ENCODE measurements around the gene DRG2. TPM values are rescaled to one million over a fixed set of nuclear protein-coding genes. Genes with fewer than 3 reads are reported as not detected.

DRG2 gene
- total and polyA plus RNA-seq, 4 donors: 28.6 to 41.3 (median 35.6) TPM

DNA sequence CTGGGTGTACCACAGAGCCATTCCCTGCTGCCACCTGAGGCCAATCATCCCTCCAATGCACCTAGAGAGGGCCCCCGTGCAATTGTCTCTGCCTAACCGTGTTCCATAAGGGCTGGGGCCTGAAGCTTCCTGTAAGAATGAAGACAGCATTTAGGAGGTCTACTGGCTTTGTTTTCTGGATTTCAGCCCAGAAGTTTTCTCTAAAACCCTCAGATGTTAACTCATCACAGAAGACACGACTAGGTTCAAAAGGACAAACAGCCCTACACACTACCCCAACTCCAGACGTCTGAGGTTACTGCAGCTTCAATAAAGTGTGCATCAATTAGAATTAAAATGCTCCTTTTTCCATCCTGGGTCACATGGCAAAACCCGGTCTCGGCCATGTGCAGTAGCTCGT, 10.8 kb upstream of the DRG2 start:
- Histone ChIP-seq H3K4me1 (ENCODE audit: control insufficient read depth in 5 of 5, insufficient read depth in 5 of 5, low read length in 5 of 5) (peaks cover 0 to 6% (median 0%) of the 10 kb centered on the region in 5 donors), H3K9me3 (ENCODE audit: control insufficient read depth in 4 of 4, insufficient read depth in 3 of 4, low read length in 3 of 4) (no peaks in the 10 kb centered on the region), H3K36me3 (ENCODE audit: control insufficient read depth in 4 of 4, insufficient read depth in 4 of 4, low read length in 4 of 4) (no peaks in the 10 kb centered on the region), H3K27ac (ENCODE audit: low read depth in 1 of 2, low read length in 1 of 2) (no peak overlapping the region), H3K9ac (ENCODE audit: insufficient read depth in 1 of 2, low read length in 2 of 2) (no peak overlapping the region), H3K4me3 (no peak overlapping the region), H3K27me3 (ENCODE audit: control insufficient read depth in 3 of 3, insufficient read depth in 3 of 3, low read length in 2 of 3) (no peaks in the 10 kb centered on the region)
- no peak for ATAC-seq (ENCODE audit: insufficient read depth, low FRiP score)
- WGBS, 2 donors: 73 to 81% methylated on average over 7 of the region's 7 CpGs
- TF ChIP-seq, protein P1, sequence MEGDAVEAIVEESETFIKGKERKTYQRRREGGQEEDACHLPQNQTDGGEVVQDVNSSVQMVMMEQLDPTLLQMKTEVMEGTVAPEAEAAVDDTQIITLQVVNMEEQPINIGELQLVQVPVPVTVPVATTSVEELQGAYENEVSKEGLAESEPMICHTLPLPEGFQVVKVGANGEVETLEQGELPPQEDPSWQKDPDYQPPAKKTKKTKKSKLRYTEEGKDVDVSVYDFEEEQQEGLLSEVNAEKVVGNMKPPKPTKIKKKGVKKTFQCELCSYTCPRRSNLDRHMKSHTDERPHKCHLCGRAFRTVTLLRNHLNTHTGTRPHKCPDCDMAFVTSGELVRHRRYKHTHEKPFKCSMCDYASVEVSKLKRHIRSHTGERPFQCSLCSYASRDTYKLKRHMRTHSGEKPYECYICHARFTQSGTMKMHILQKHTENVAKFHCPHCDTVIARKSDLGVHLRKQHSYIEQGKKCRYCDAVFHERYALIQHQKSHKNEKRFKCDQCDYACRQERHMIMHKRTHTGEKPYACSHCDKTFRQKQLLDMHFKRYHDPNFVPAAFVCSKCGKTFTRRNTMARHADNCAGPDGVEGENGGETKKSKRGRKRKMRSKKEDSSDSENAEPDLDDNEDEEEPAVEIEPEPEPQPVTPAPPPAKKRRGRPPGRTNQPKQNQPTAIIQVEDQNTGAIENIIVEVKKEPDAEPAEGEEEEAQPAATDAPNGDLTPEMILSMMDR (IDR thresholded peaks at IDR 0.05; ENCODE audit: control extremely low read depth, extremely low read depth): no peak
- DNase-seq: peak in 2 of 3 donors; percentile 59 to 73

DNA sequence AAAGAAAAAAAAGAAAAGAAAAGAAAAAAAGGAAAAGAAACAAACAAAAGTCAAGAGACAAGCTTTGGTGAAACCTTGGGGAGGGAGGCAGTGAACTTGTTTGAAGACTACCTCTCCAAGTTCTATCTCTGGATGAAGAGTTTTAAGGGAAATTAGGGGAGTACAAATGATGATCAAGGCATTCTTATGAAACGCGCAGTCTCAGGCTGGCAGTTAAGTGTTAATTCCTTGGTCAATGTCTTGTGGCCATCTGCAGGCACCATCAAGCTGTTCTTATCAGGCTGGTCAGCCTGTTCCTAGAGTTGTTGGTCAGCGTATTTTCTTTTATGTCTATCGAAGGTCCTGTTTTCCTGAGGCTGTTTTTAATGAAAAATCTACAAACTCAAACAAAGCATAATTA, 8.2 kb upstream of the DRG2 start:
- TF ChIP-seq, protein P1 (IDR thresholded peaks at IDR 0.05; ENCODE audit: control extremely low read depth, extremely low read depth): no peak
- Histone ChIP-seq H3K9me3 (ENCODE audit: control insufficient read depth in 4 of 4, insufficient read depth in 3 of 4, low read length in 3 of 4) (no peaks in the 10 kb centered on the region), H3K4me1 (ENCODE audit: control insufficient read depth in 5 of 5, insufficient read depth in 5 of 5, low read length in 5 of 5) (peaks cover 0 to 6% (median 0%) of the 10 kb centered on the region in 5 donors), H3K4me3 (no peak overlapping the region), H3K27me3 (ENCODE audit: control insufficient read depth in 3 of 3, insufficient read depth in 3 of 3, low read length in 2 of 3) (no peaks in the 10 kb centered on the region), H3K9ac (ENCODE audit: insufficient read depth in 1 of 2, low read length in 2 of 2) (no peak overlapping the region), H3K27ac (ENCODE audit: low read depth in 1 of 2, low read length in 1 of 2) (no peak overlapping the region), H3K36me3 (ENCODE audit: control insufficient read depth in 4 of 4, insufficient read depth in 4 of 4, low read length in 4 of 4) (no peaks in the 10 kb centered on the region)
- DNase-seq (no peak), ATAC-seq (ENCODE audit: insufficient read depth, low FRiP score) (no peak)
- WGBS, 2 donors: 72 to 80% methylated on average over 4 of the region's 4 CpGs

DNA sequence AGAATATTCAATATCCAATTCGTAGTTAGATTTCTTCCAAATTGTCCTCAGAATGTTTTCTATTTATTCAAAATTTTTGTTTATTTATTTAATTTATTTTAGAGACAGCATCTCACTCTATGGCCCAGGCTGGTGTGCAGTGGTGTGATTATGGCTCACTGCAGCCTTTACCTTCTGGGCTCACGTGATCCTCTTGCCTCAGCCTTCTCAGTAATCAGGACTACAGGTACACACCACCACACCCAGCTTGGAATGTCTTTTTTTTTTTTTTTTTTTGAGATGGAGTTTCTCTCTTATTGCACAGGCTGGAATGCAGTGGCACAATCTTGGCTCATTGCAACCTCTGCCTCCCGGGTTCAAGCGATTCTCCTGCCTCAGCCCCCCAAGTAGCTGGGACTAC, 3.5 kb upstream of the DRG2 start:
- no peak for DNase-seq
- H3K36me3 ChIP-seq (ENCODE audit: control insufficient read depth in 4 of 4, insufficient read depth in 4 of 4, low read length in 4 of 4): no peaks in the 10 kb centered on the region
- ATAC-seq (ENCODE audit: insufficient read depth, low FRiP score): no peak
- H3K4me1 ChIP-seq (ENCODE audit: control insufficient read depth in 5 of 5, insufficient read depth in 5 of 5, low read length in 5 of 5): peaks cover 0 to 9% (median 4%) of the 10 kb centered on the region in 5 donors
- TF ChIP-seq, protein P1 (IDR thresholded peaks at IDR 0.05; ENCODE audit: control extremely low read depth, extremely low read depth): no peak
- no peak overlapping the region for H3K4me3 ChIP-seq
- no peak overlapping the region for H3K9ac ChIP-seq (ENCODE audit: insufficient read depth in 1 of 2, low read length in 2 of 2)
- no peaks in the 10 kb centered on the region for H3K27me3 ChIP-seq (ENCODE audit: control insufficient read depth in 3 of 3, insufficient read depth in 3 of 3, low read length in 2 of 3)
- H3K27ac ChIP-seq (ENCODE audit: low read depth in 1 of 2, low read length in 1 of 2): no peak overlapping the region
- 87% methylated on average over 4 of the region's 4 CpGs for WGBS, 2 donors
- no peaks in the 10 kb centered on the region for H3K9me3 ChIP-seq (ENCODE audit: control insufficient read depth in 4 of 4, insufficient read depth in 3 of 4, low read length in 3 of 4)

DNA sequence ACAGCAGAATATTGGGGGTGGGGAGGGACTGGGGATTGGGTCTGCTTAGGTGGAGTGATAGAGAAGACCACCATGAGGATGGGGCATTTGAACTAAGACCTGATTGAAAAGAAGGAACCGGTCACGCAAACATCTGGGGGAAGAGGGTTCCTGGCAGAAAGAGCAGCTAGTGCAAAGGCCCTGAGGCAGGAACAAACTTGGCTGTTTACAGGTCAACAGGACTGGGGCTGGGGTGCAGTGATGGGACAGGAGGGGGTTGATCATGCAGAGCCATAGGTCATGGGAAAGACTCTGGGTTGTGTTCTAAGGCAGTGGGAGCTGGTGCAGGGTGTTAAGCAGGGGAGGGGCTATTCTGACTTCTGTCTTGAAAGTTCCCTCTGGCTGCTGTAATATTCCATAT, 1.9 kb downstream of the DRG2 start:
- Histone ChIP-seq H3K27me3 (ENCODE audit: control insufficient read depth in 3 of 3, insufficient read depth in 3 of 3, low read length in 2 of 3) (no peaks in the 10 kb centered on the region), H3K27ac (ENCODE audit: low read depth in 1 of 2, low read length in 1 of 2) (no peak overlapping the region), H3K9ac (ENCODE audit: insufficient read depth in 1 of 2, low read length in 2 of 2) (no peak overlapping the region), H3K36me3 (ENCODE audit: control insufficient read depth in 4 of 4, insufficient read depth in 4 of 4, low read length in 4 of 4) (peaks cover 0 to 15% (median 9%) of the 10 kb centered on the region in 4 donors), H3K4me3 (no peak overlapping the region), H3K4me1 (ENCODE audit: control insufficient read depth in 5 of 5, insufficient read depth in 5 of 5, low read length in 5 of 5) (peaks cover 0 to 9% (median 4%) of the 10 kb centered on the region in 5 donors), H3K9me3 (ENCODE audit: control insufficient read depth in 4 of 4, insufficient read depth in 3 of 4, low read length in 3 of 4) (peaks cover 0 to 2% (median 0%) of the 10 kb centered on the region in 4 donors)
- DNase-seq (no peak), ATAC-seq (ENCODE audit: insufficient read depth, low FRiP score) (no peak)
- WGBS, 2 donors: 95 to 100% methylated on average over 2 of the region's 2 CpGs
- TF ChIP-seq, protein P1 (IDR thresholded peaks at IDR 0.05; ENCODE audit: control extremely low read depth, extremely low read depth): no peak
